ENCODE measurements around the gene ETFB.

DNA sequence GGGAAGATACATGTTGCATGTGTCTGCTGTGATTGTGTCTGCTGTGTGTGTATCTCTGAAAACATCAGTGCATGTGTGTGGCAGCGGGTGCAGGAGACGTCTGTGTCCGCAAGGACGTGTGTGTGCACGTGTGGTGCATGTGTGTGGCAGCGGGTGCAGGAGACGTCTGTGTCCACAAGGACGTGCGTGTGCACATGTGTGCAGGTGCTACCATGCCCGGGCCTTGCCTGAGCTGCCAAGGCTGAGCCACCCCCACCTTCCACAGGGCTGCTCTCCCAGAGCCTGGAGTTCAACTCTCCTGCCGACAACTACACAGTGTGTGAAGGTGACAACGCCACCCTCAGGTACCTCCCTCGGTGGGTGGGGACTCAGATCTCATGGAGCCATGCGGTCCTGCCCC is 44.4 kb downstream of the ETFB start:
- TF ChIP-seq, protein P1, sequence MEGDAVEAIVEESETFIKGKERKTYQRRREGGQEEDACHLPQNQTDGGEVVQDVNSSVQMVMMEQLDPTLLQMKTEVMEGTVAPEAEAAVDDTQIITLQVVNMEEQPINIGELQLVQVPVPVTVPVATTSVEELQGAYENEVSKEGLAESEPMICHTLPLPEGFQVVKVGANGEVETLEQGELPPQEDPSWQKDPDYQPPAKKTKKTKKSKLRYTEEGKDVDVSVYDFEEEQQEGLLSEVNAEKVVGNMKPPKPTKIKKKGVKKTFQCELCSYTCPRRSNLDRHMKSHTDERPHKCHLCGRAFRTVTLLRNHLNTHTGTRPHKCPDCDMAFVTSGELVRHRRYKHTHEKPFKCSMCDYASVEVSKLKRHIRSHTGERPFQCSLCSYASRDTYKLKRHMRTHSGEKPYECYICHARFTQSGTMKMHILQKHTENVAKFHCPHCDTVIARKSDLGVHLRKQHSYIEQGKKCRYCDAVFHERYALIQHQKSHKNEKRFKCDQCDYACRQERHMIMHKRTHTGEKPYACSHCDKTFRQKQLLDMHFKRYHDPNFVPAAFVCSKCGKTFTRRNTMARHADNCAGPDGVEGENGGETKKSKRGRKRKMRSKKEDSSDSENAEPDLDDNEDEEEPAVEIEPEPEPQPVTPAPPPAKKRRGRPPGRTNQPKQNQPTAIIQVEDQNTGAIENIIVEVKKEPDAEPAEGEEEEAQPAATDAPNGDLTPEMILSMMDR (IDR thresholded peaks at IDR 0.05; ENCODE audit: low read depth, low read length) = no peak
- TF ChIP-seq POLR2A (IDR thresholded peaks at IDR 0.05; ENCODE audit: extremely low read depth, insufficient read length) = no peak
- TF ChIP-seq MYC (IDR thresholded peaks at IDR 0.05; ENCODE audit: low read depth, low read length) = no peak
- TF ChIP-seq, protein P2, sequence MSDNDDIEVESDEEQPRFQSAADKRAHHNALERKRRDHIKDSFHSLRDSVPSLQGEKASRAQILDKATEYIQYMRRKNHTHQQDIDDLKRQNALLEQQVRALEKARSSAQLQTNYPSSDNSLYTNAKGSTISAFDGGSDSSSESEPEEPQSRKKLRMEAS (IDR thresholded peaks at IDR 0.05; ENCODE audit: low read depth, low read length) = no peak
